SK-N-SH (cell line): ENCODE results near the gene GPN2. TPM values are rescaled to one million over a fixed set of nuclear protein-coding genes. Genes with fewer than 3 reads are reported as not detected.

Source experiments
- CTCF ChIA-PET: fragments of 300-600, 350-600 bp; formaldehyde crosslinking; extraction: SDS; loops from one replicate; lab custom pipeline; 2021; lab: Yijun Ruan, JAX
- POLR2A ChIA-PET: fragments of 350-600 bp; sonication (Branson Sonifier 250); formaldehyde crosslinking; extraction: SDS; loops from one replicate; lab custom pipeline; 2020; ENCODE audit warnings: antibody characterized with exemption, inconsistent platforms; lab: Yijun Ruan, JAX
- DNase-seq: peaks from one replicate; pipeline ENCODE4 v3.0.0; 2012
- H2AFZ ChIP-seq: fragments of 200-600 bp; sonication (generic); 2 replicates; pipeline ENCODE4 v1.8.1; 2016; ENCODE audit warnings: antibody characterized with exemption, mild to moderate bottlenecking, low read depth
- H3F3A ChIP-seq: fragments of 200-600 bp; sonication (generic); replicated peaks from 2 replicates; pipeline ENCODE3; 2016; ENCODE audit warnings: antibody characterized with exemption, mild to moderate bottlenecking; ENCODE audit not compliant: insufficient read depth
- H3K27ac ChIP-seq, 2 experiments: fragments of 200-500 bp in 1 of 2; fragments of 200-600 bp in 1 of 2; sonication (Bioruptor generic) in 1 of 2; sonication (generic), shearing (Covaris generic) in 1 of 2; 2 replicates each; pipeline versions ENCODE4 v1.5.1 to v1.6.1; 2014 to 2016; ENCODE audit warnings: low read depth in 2 of 2, inconsistent platforms in 1 of 2, low read length in 1 of 2, mild to moderate bottlenecking in 1 of 2, mixed read lengths in 1 of 2
- H3K27me3 ChIP-seq: fragments of 200-600 bp; sonication (generic), shearing (Covaris generic); 2 replicates; pipeline ENCODE4 v1.6.1; 2016; ENCODE audit warnings: mixed run types; ENCODE audit not compliant: insufficient read depth
- H3K36me3 ChIP-seq, 2 experiments: fragments of 200-500 bp in 1 of 2; fragments of 200-600 bp in 1 of 2; sonication (Bioruptor generic) in 1 of 2; sonication (generic) in 1 of 2; replicated peaks in 1 of 2; 2 replicates each; pipeline versions ENCODE3 to v1.5.1; 2014 to 2016; ENCODE audit warnings: low read length in 1 of 2, mild to moderate bottlenecking in 1 of 2; ENCODE audit not compliant: insufficient read depth in 2 of 2, control insufficient read depth in 1 of 2
- H3K4me1 ChIP-seq, 2 experiments: fragments of 200-500 bp in 1 of 2; fragments of 200-600 bp in 1 of 2; sonication (Bioruptor generic) in 1 of 2; sonication (generic), shearing (Covaris generic) in 1 of 2; 2 replicates each; pipeline versions ENCODE4 v1.5.1 to v1.6.1; 2014 to 2016; ENCODE audit warnings: low read depth in 1 of 2, low read length in 1 of 2, mixed run types in 1 of 2; ENCODE audit not compliant: insufficient read depth in 2 of 2, control insufficient read depth in 1 of 2
- H3K4me2 ChIP-seq: fragments of 200-600 bp; sonication (generic), shearing (Covaris generic); 2 replicates; pipeline ENCODE4 v1.6.1; 2017; ENCODE audit warnings: mixed run types
- H3K4me3 ChIP-seq, 2 experiments: fragments of 200-500 bp in 1 of 2; fragments of 200-600 bp in 1 of 2; sonication (Bioruptor generic) in 1 of 2; sonication (generic), shearing (Covaris generic) in 1 of 2; 2 replicates each; pipeline versions ENCODE4 v1.5.1 to v1.8.1; 2014 to 2016; ENCODE audit warnings: low read depth in 2 of 2, inconsistent platforms in 1 of 2, low read length in 1 of 2, mild to moderate bottlenecking in 1 of 2, mixed read lengths in 1 of 2, moderate library complexity in 1 of 2
- H3K79me2 ChIP-seq: fragments of 200-600 bp; sonication (generic); 2 replicates; pipeline ENCODE4 v1.8.1; 2017; ENCODE audit warnings: mild to moderate bottlenecking; ENCODE audit not compliant: insufficient read depth
- H3K9ac ChIP-seq: fragments of 200-600 bp; sonication (generic); 2 replicates; pipeline ENCODE4 v1.6.1; 2017; ENCODE audit warnings: mixed run types
- H3K9me2 ChIP-seq: fragments of 200-600 bp; sonication (generic); 2 replicates; pipeline ENCODE4 v1.6.1; 2017; ENCODE audit warnings: mixed run types
- H3K9me3 ChIP-seq: fragments of 200-600 bp; sonication (generic); 2 replicates; pipeline ENCODE4 v1.6.1; 2017; ENCODE audit warnings: mixed run types, mild to moderate bottlenecking, moderate library complexity
- H4K20me1 ChIP-seq: fragments of 200-600 bp; sonication (generic); 2 replicates; pipeline ENCODE4 v1.6.1; 2017; ENCODE audit warnings: mild to moderate bottlenecking, mixed run types; ENCODE audit not compliant: insufficient read depth
- CHD2 ChIP-seq: fragments of 150-350 bp; IDR thresholded peaks from 2 replicates; pipeline ENCODE4 v1.6.1; 2018; ENCODE audit warnings: low read length; ENCODE audit not compliant: partially characterized antibody
- ELF1 ChIP-seq: IDR thresholded peaks from 2 replicates; pipeline ENCODE4 v1.4.0; 2012
- MAX ChIP-seq: IDR thresholded peaks from 2 replicates; pipeline ENCODE4 v1.4.0; 2012; ENCODE audit warnings: low read depth
- MEF2A ChIP-seq: IDR thresholded peaks from 2 replicates; pipeline ENCODE4 v1.4.0; 2012; ENCODE audit warnings: low read depth, borderline replicate concordance
- NFIC ChIP-seq: IDR thresholded peaks from 2 replicates; pipeline ENCODE4 v1.4.0; 2012; ENCODE audit warnings: borderline replicate concordance
- SIN3A ChIP-seq: IDR thresholded peaks from 2 replicates; pipeline ENCODE4 v1.6.1; 2012; ENCODE audit warnings: low read depth, mild to moderate bottlenecking, low read length, moderate library complexity, borderline replicate concordance
- TAF1 ChIP-seq: IDR thresholded peaks from 2 replicates; pipeline ENCODE4 v1.6.1; 2012; ENCODE audit warnings: low read depth, mild to moderate bottlenecking, low read length, moderate library complexity, borderline replicate concordance
- TEAD4 ChIP-seq: IDR thresholded peaks from 2 replicates; pipeline ENCODE4 v1.4.0; 2012; ENCODE audit warnings: mild to moderate bottlenecking, borderline replicate concordance; ENCODE audit not compliant: insufficient read depth
- YY1 ChIP-seq: IDR thresholded peaks from 2 replicates; pipeline ENCODE4 v1.4.0; 2012; ENCODE audit warnings: low read depth, mild to moderate bottlenecking
- WGBS: methylation state at CpG from one replicate; pipeline ENCODE4 v1.1.6; 2017; ENCODE audit warnings: low lambda C conversion rate; 5-methylcytosine and 5-hydroxymethylcytosine counted together
- polyA plus RNA-seq, 3 experiments: library from polyadenylated mRNA; depleted of rRNA; stranded (reverse); fragments of >200 nt; gene quantifications; 2 replicates each; pipeline ENCODE4 v1.2.3, GENCODE V29; 2012

Gene GPN2
- polyA plus RNA-seq, 1 of the 3 experiments (the other 2 are of a cell fraction) = 24.0 TPM

DNA sequence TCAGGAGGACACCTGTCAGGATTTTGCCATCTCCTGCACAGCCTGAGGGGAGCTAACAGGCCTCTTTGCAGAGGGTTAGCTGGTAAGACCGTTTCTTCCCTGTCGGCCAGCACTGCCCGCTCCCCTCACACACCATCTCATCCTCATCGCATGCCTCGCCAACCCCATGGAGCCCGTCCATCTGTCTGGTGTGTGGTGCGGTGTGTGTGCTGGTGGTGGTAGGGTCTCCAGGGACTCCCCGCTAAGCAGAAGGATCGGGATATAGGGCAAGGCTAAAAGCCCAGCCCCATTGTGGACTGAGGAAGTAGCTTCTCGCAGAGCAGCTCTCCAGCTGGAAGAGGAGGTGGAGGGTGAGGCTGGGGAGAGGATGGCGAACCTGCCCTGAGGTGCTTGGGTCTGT lies 33.9 kb downstream of the GPN2 start:
- ChIA-PET CTCF (interaction anchor here (1.2 to 3.5 kb wide), 4 partner anchors 9 to 45 kb away, joined by 3 to 11 read pairs (median 10); no protein-coding TSS in a partner anchor), POLR2A (no interaction called here)
- peaks cover 5% of the 10 kb centered on the region for H3F3A ChIP-seq
- 95% methylated on average over 11 of the region's 11 CpGs for WGBS
- TF ChIP-seq MEF2A (no peak), MAX (no peak), ELF1 (no peak), NFIC (no peak)
- H2AFZ ChIP-seq = no peak overlapping the region
- no peak overlapping the region for H3K27ac ChIP-seq
- no peaks in the 10 kb centered on the region for H4K20me1 ChIP-seq
- no peaks in the 10 kb centered on the region; a peak in 1 of 4 replicates for H3K4me1 ChIP-seq
- H3K4me2 ChIP-seq = no peak overlapping the region
- H3K4me3 ChIP-seq = no peak overlapping the region
- H3K9me3 ChIP-seq = no peaks in the 10 kb centered on the region
- H3K9me2 ChIP-seq = no peaks in the 10 kb centered on the region
- H3K27me3 ChIP-seq = no peaks in the 10 kb centered on the region
- no peaks in the 10 kb centered on the region for H3K79me2 ChIP-seq
- no peak overlapping the region for H3K9ac ChIP-seq
- H3K36me3 ChIP-seq = peaks cover 17 to 44% of the 10 kb centered on the region in 2 experiments
- DNase-seq = no peak

GRCh38 chr1:26855636-26856035 lies 34.4 kb downstream of the GPN2 start:
- Histone ChIP-seq H3K9ac (no peak overlapping the region), H2AFZ (no peak overlapping the region), H3K79me2 (no peaks in the 10 kb centered on the region)
- DNase-seq = no peak
- no peak for TF ChIP-seq CHD2
- TF ChIP-seq, all 33 proteins: peak for 0
- ChIA-PET POLR2A (no interaction called here), CTCF (interaction anchor here (1.0 to 3.5 kb wide), 6 partner anchors 9 to 355 kb away, joined by 3 to 11 read pairs (median 8); no protein-coding TSS in a partner anchor)
- no peaks in the 10 kb centered on the region for H3K9me2 ChIP-seq
- peaks cover 5% of the 10 kb centered on the region for H3F3A ChIP-seq
- no peaks in the 10 kb centered on the region for H3K27me3 ChIP-seq
- no peaks in the 10 kb centered on the region; a peak in 1 of 4 replicates for H3K4me1 ChIP-seq
- H3K4me3 ChIP-seq = no peak overlapping the region
- no peak overlapping the region for H3K27ac ChIP-seq
- 100% methylated on average over 4 of the region's 4 CpGs for WGBS
- H3K4me2 ChIP-seq = no peak overlapping the region
- no peaks in the 10 kb centered on the region for H4K20me1 ChIP-seq
- H3K9me3 ChIP-seq = no peaks in the 10 kb centered on the region
- H3K36me3 ChIP-seq = peaks cover 19 to 49% of the 10 kb centered on the region in 2 experiments

- H3K9ac ChIP-seq = no peak overlapping the region
Measured at GRCh38 chr1:26854906-26855305, 35.2 kb downstream of the GPN2 start.

More at GRCh38 chr1:26854906-26855305, 35.2 kb downstream of the GPN2 start:
- H3K27ac ChIP-seq = no peak overlapping the region
- peaks cover 5% of the 10 kb centered on the region for H3F3A ChIP-seq
- no peak overlapping the region for H3K4me3 ChIP-seq
- H3K4me2 ChIP-seq = no peak overlapping the region
- no peak for DNase-seq
- peaks cover 21 to 55% of the 10 kb centered on the region in 2 experiments for H3K36me3 ChIP-seq
- H2AFZ ChIP-seq = no peak overlapping the region
- POLR2A ChIA-PET = interaction anchor here (1.0 kb wide), 1 partner anchor 10 kb away, joined by 3 read pairs; no protein-coding TSS in a partner anchor
- CTCF ChIA-PET = interaction anchor here (0.8 to 1.8 kb wide), 7 partner anchors 11 to 355 kb away, joined by 3 to 11 read pairs (median 4); no protein-coding TSS in a partner anchor
- no peaks in the 10 kb centered on the region for H3K79me2 ChIP-seq
- H3K4me1 ChIP-seq = no peaks in the 10 kb centered on the region; a peak in 1 of 4 replicates
- H3K27me3 ChIP-seq = no peaks in the 10 kb centered on the region
- WGBS = 100% methylated on average over 3 of the region's 5 CpGs
- no peaks in the 10 kb centered on the region for H4K20me1 ChIP-seq
- H3K9me2 ChIP-seq = no peaks in the 10 kb centered on the region
- H3K9me3 ChIP-seq = no peaks in the 10 kb centered on the region
- no peak for TF ChIP-seq ELF1
- no peak for TF ChIP-seq SIN3A
- TF ChIP-seq TEAD4 = no peak
- TF ChIP-seq TAF1 = no peak
- no peak for TF ChIP-seq YY1
